K562 (cell line): Measurements from ENCODE around the gene LSM12. TPM values are rescaled to one million over a fixed set of nuclear protein-coding genes. Genes with fewer than 3 reads are reported as not detected.

Experiments used
- ATAC-seq: fragments of 200-7000 bp; cut with Tn5 transposase; 3 replicates; pipeline ENCODE4 v1.9.1; 2020; ENCODE audit warnings: moderate library complexity
- BruUV-seq: library from RNA; stranded (reverse); fragments of 400-500 nt; replicated peaks from 2 replicates; lab custom pipeline; 2021; lab: Mats Ljungman, UMichigan
- CTCF ChIA-PET: fragments of 300-600 bp; formaldehyde crosslinking; extraction: SDS; loops from one replicate; lab custom pipeline; 2021; ENCODE audit warnings: low intra/inter-chr PET ratio; lab: Yijun Ruan, JAX
- POLR2A ChIA-PET: fragments of 300-600, 350-650 bp; sonication (Branson Sonifier 250); formaldehyde crosslinking; extraction: SDS; loops from one replicate; lab custom pipeline; 2021; ENCODE audit warnings: antibody characterized with exemption, inconsistent platforms; lab: Yijun Ruan, JAX
- DNase-seq, 4 experiments: peaks; one replicate each; pipeline versions ENCODE4 v3.0.0 to v3.0.0-alpha.2; 2011 to 2018; ENCODE audit warnings: low spot score in 3 of 4, mixed read lengths in 3 of 4; ENCODE audit errors: extremely low read depth in 1 of 4
- FAIRE-seq: peaks from 2 replicates; lab custom pipeline; 2011; peaks lifted over from hg19 to GRCh38; lab: Jason Lieb, UNC
- H2AFZ ChIP-seq: 2 replicates; pipeline ENCODE4 v1.6.0; 2011; ENCODE audit warnings: low read depth, low read length, control low read depth, inconsistent platforms
- H3K27ac ChIP-seq: fragments of 200-600 bp; 3 replicates; pipeline ENCODE4 v1.8.0; 2011; ENCODE audit warnings: low read depth, mild to moderate bottlenecking, control low read depth, inconsistent platforms, low read length, moderate library complexity, mixed read lengths; ENCODE audit errors: extremely low read depth
- H3K27me3 ChIP-seq, 2 experiments: fragments of 300-600 bp in 1 of 2; 2 replicates in 1 of 2; 3 replicates in 1 of 2; pipeline versions ENCODE4 v1.6.0 to v1.8.0; 2011; ENCODE audit warnings: inconsistent platforms in 2 of 2, low read length in 2 of 2, mild to moderate bottlenecking in 1 of 2, mixed read lengths in 1 of 2, moderate library complexity in 1 of 2; ENCODE audit not compliant: control insufficient read depth in 2 of 2, insufficient read depth in 2 of 2
- H3K36me3 ChIP-seq: fragments of 300-600 bp; 3 replicates; pipeline ENCODE4 v1.8.0; 2011; ENCODE audit warnings: mild to moderate bottlenecking, low read length, inconsistent platforms; ENCODE audit not compliant: control insufficient read depth, insufficient read depth
- H3K4me1 ChIP-seq, 2 experiments: fragments of 200-600 bp in 1 of 2; replicated peaks in 1 of 2; 2 replicates in 1 of 2; 3 replicates in 1 of 2; pipeline versions ENCODE4 v1.5.1 to v1.8.0; 2011; ENCODE audit warnings: inconsistent platforms in 2 of 2, low read length in 2 of 2, mild to moderate bottlenecking in 1 of 2, mixed read lengths in 1 of 2, moderate library complexity in 1 of 2; ENCODE audit not compliant: control insufficient read depth in 2 of 2, insufficient read depth in 2 of 2
- H3K4me2 ChIP-seq: 2 replicates; pipeline ENCODE4 v1.6.1; 2011; ENCODE audit warnings: low read length, control low read depth, inconsistent platforms, mixed read lengths; ENCODE audit not compliant: insufficient read depth
- H3K4me3 ChIP-seq: fragments of 200-600 bp; sonication (generic), shearing (Covaris generic); 2 replicates; pipeline ENCODE4 v1.5.1; 2016; ENCODE audit warnings: control low read depth, inconsistent platforms
- H3K79me2 ChIP-seq: fragments of 200-600 bp; 3 replicates; pipeline ENCODE4 v1.8.0; 2011; ENCODE audit warnings: low read length, inconsistent platforms; ENCODE audit not compliant: control insufficient read depth, insufficient read depth
- H3K9ac ChIP-seq, 2 experiments: 2 replicates each; pipeline versions ENCODE4 v1.6.0 to v1.6.1; 2011; ENCODE audit warnings: low read depth in 2 of 2, low read length in 2 of 2, control low read depth in 1 of 2, inconsistent platforms in 1 of 2, mild to moderate bottlenecking in 1 of 2, mixed read lengths in 1 of 2; ENCODE audit not compliant: insufficient read depth in 1 of 2
- H3K9me1 ChIP-seq: one replicate; pipeline ENCODE4 v1.6.0; 2011; ENCODE audit warnings: inconsistent platforms, mild to moderate bottlenecking, low read length, moderate library complexity; ENCODE audit not compliant: control insufficient read depth, insufficient read depth
- H3K9me3 ChIP-seq: replicated peaks from 2 replicates; pipeline ENCODE4 v1.5.1; 2011; ENCODE audit warnings: low read depth, low read length, inconsistent platforms; ENCODE audit not compliant: control insufficient read depth, insufficient read depth
- H4K20me1 ChIP-seq: replicated peaks from 2 replicates; pipeline ENCODE4 v1.6.1; 2011; ENCODE audit warnings: low read length, inconsistent platforms, mixed read lengths; ENCODE audit not compliant: control insufficient read depth, insufficient read depth
- ARID1B ChIP-seq: fragments of 450-650 bp; IDR thresholded peaks from 2 replicates; pipeline ENCODE4 v1.6.1; 2016; ENCODE audit warnings: antibody characterized with exemption, mild to moderate bottlenecking, inconsistent platforms
- CREBBP ChIP-seq: IDR thresholded peaks from one replicate; pipeline ENCODE4 v1.6.1; 2012; ENCODE audit warnings: low read depth, mild to moderate bottlenecking, control low read depth, inconsistent platforms, low read length
- GABPA ChIP-seq: fragments of 200-800 bp; sonication (Bioruptor generic); conservative IDR thresholded peaks from 2 replicates; pipeline ENCODE4 v1.6.1; 2016; ENCODE audit warnings: low read depth, missing genetic modification characterization, missing compliant biosample characterization
- HDAC1 ChIP-seq, 2 experiments: fragments of 450-650 bp; IDR thresholded peaks; 2 replicates each; pipeline ENCODE4 v1.6.1; 2016 to 2017; ENCODE audit warnings: inconsistent platforms in 1 of 2, mild to moderate bottlenecking in 1 of 2, moderate library complexity in 1 of 2
- JUNB ChIP-seq: fragments of 450-650 bp; formaldehyde crosslinking; conservative IDR thresholded peaks from 2 replicates; pipeline ENCODE4 v1.4.0; 2020; ENCODE audit warnings: mild to moderate bottlenecking
- KHSRP ChIP-seq: fragments of 450-650 bp; IDR thresholded peaks from 2 replicates; pipeline ENCODE4 v1.6.1; 2017
- NBN ChIP-seq: fragments of 450-650 bp; IDR thresholded peaks from 2 replicates; pipeline ENCODE4 v1.6.1; 2016; ENCODE audit warnings: low read depth, mild to moderate bottlenecking
- NELFE ChIP-seq: IDR thresholded peaks from 2 replicates; pipeline ENCODE4 v1.6.1; 2011; ENCODE audit warnings: mild to moderate bottlenecking; ENCODE audit not compliant: insufficient read depth, insufficient read length
- OTX1 ChIP-seq: fragments of 450-650 bp; formaldehyde crosslinking; IDR thresholded peaks from 2 replicates; pipeline ENCODE4 v1.4.0; 2022; ENCODE audit warnings: mild to moderate bottlenecking
- PML ChIP-seq: IDR thresholded peaks from 2 replicates; pipeline ENCODE4 v1.6.1; 2012; ENCODE audit warnings: low read length, inconsistent platforms
- RBM39 ChIP-seq: fragments of 200-400 bp; formaldehyde crosslinking; optimal IDR thresholded peaks from 2 replicates; pipeline ENCODE3; 2018; ENCODE audit warnings: low read depth, low read length
- TARDBP ChIP-seq: fragments of 450-650 bp; IDR thresholded peaks from 2 replicates; pipeline ENCODE4 v1.6.1; 2016
- TEAD4 ChIP-seq, 2 experiments: sonication (generic) in 1 of 2; formaldehyde crosslinking in 1 of 2; IDR thresholded peaks; 2 replicates each; pipeline versions ENCODE4 v1.6.1 to v1.8.0; 2012 to 2022; ENCODE audit warnings: borderline replicate concordance in 1 of 2, inconsistent platforms in 1 of 2, low read length in 1 of 2, mild to moderate bottlenecking in 1 of 2, missing genetic modification reagents in 1 of 2
- ZNF3 ChIP-seq: fragments of 250-450 bp; sonication (Bioruptor Pico); IDR thresholded peaks from 2 replicates; pipeline ENCODE4 v1.5.0; 2021; ENCODE audit warnings: mild to moderate bottlenecking, moderate library complexity
- WGBS: fragments of 100-300 bp; shearing (Covaris generic); methylation state at CpG from one replicate; pipeline ENCODE4 v1.1.6; 2016; ENCODE audit warnings: low coverage, mixed read lengths; ENCODE audit not compliant: insufficient coverage; ENCODE audit errors: missing lambda C conversion rate; 5-methylcytosine and 5-hydroxymethylcytosine counted together
- in situ Hi-C: fragments of 300-500 bp; cut with MboI; formaldehyde crosslinking; loops from 4 replicates; pipeline ENCODE4 v1.15.0; 2018; ENCODE audit warnings: inconsistent platforms, mixed read lengths
- intact Hi-C: fragments of 100-400 bp; cut with micrococcal nuclease; formaldehyde crosslinking; loops from 2 replicates; pipeline ENCODE4 v1.14.2; 2022
- polyA plus RNA-seq, 8 experiments: library from polyadenylated mRNA; depleted of rRNA in 4 of 8; stranded (reverse) in 5 of 8; unstranded in 3 of 8; fragments of >200 nt; fragmentation: Nextera tagmentation in 2 of 8; fragmentation: Illumina TruSeq in 1 of 8; extraction: Ambion mirVana in 2 of 8; extraction: Trizol in 1 of 8; gene quantifications; 2 replicates each; pipeline versions ENCODE4 v1.2.1 to v1.2.3, GENCODE V29; 2011 to 2014; ENCODE audit warnings: inconsistent platforms in 1 of 8, missing spikeins in 1 of 8
- total RNA-seq, 7 experiments: library from RNA; depleted of rRNA in 6 of 7; stranded (reverse); fragments of >200 nt in 6 of 7; fragmentation: Illumina TruSeq in 2 of 7; extraction: Trizol in 2 of 7; gene quantifications; 2 replicates each; pipeline versions ENCODE4 v1.2.1 to v1.2.3, GENCODE V29; 2011 to 2021; ENCODE audit warnings: low replicate concordance in 1 of 7
- TF ChIP-seq, protein P1 (sequence below): IDR thresholded peaks from 2 replicates; pipeline ENCODE4 v1.6.1; 2016; ENCODE audit warnings: missing genetic modification characterization, missing compliant biosample characterization

LSM12 gene
- total and polyA plus RNA-seq, 9 of the 15 experiments (the other 6 are each of a cell fraction or from before 2014, with no cell fraction given): 53.0 to 258 (median 89.3) TPM

DNA sequence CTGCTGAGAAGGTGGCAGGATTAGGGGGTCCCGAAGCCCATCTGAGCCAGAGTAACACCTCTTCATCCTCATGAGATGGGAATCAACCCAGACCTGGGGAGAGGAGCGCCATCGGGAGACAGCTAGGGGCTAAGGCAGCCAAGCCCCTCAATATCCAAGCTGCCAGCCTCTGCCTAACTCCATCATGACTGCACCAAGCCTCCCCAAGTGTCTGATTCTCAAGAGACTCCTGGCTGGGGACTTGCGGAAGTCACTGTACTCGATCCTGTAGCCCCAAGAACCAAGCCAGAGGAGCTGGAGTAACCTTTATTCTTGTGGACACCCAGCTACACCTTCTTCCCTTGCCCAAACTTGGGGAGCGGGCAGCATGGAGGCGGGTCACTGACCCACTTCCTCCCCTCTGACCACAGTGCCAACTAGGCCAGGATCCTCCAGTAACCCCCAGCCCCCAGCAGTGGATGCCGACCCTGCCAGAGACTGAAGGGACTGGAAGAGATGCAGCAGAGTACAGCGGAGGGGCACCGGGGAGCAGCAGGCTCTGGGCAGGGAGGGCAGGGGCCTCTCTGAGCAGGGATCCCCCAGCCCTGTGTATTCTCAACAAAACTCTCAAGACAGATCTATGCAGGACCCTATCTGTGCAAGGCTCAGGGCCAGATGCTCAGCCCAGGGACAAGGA, 43.7 kb upstream of the LSM12 start:
- no peak overlapping the region for H3K4me3 ChIP-seq
- peak overlapping the region in 1 of 2 experiments; percentile 89; a peak in 2 of 4 replicates for H3K9ac ChIP-seq
- POLR2A ChIA-PET: interaction anchor here (1.3 to 5.8 kb wide), 4 partner anchors 10 to 20 kb away, joined by 3 to 49 read pairs (median 14); partner anchors contain the start of gene HDAC5
- peaks cover 8% of the 10 kb centered on the region; the same call in 1 of the 2 replicates for H4K20me1 ChIP-seq
- H3K4me1 ChIP-seq: peaks cover 38 to 56% of the 10 kb centered on the region in 2 experiments
- H3K36me3 ChIP-seq: no peaks in the 10 kb centered on the region; the same call in 2 of the 3 replicates
- 0 out of 2 replicates have a peak overlapping the region, but pooled peaks have one; percentile 61 for H3K4me2 ChIP-seq
- no peak for ATAC-seq
- H3K27ac ChIP-seq: no peak overlapping the region
- TF ChIP-seq PML (no peak), HDAC1 (IDR thresholded peaks at IDR 0.05) (no peak), NELFE (no peak), OTX1 (no peak), TEAD4 (IDR thresholded peaks at IDR 0.05; ENCODE audit: low read length) (no peak), TEAD4 (CRISPR knock-in tag; IDR thresholded peaks at IDR 0.05; ENCODE audit: borderline replicate concordance) (no peak), KHSRP (no peak), ARID1B (no peak), ZNF3 (no peak), JUNB (CRISPR knock-in tag) (no peak), CREBBP (no peak), TARDBP (no peak), NBN (no peak), RBM39 (no peak), GABPA (tag) (no peak)
- TF ChIP-seq, protein P1, sequence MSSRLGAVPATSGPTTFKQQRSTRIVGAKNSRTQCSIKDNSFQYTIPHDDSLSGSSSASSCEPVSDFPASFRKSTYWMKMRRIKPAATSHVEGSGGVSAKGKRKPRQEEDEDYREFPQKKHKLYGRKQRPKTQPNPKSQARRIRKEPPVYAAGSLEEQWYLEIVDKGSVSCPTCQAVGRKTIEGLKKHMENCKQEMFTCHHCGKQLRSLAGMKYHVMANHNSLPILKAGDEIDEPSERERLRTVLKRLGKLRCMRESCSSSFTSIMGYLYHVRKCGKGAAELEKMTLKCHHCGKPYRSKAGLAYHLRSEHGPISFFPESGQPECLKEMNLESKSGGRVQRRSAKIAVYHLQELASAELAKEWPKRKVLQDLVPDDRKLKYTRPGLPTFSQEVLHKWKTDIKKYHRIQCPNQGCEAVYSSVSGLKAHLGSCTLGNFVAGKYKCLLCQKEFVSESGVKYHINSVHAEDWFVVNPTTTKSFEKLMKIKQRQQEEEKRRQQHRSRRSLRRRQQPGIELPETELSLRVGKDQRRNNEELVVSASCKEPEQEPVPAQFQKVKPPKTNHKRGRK (tag): no peak
- no peak for FAIRE-seq
- CTCF ChIA-PET: no interaction called here
- H3K9me3 ChIP-seq: no peaks in the 10 kb centered on the region
- DNase-seq: no peak
- 63% methylated on average over 8 of the region's 10 CpGs for WGBS
- H3K79me2 ChIP-seq: peaks cover 5% of the 10 kb centered on the region; the same call in 1 of the 3 replicates
- H3K9me1 ChIP-seq: peaks cover 12% of the 10 kb centered on the region
- no peak overlapping the region for H2AFZ ChIP-seq
- intact Hi-C loops: no loop called here
- in situ Hi-C loops: no loop called here
- H3K27me3 ChIP-seq: no peaks in the 10 kb centered on the region
- no TSS peak for BruUV-seq
